BJ (cell line): ENCODE measurements around the gene SLIT3. TPM values are rescaled to one million over a fixed set of nuclear protein-coding genes. Genes with fewer than 3 reads are reported as not detected.

Experiments
- CTCF ChIA-PET: fragments of 350-600 bp; formaldehyde crosslinking; extraction: SDS; loops from one replicate; lab custom pipeline; 2021; ENCODE audit warnings: antibody characterized with exemption, inconsistent platforms; lab: Yijun Ruan, JAX
- POLR2A ChIA-PET: fragments of 300-600 bp; sonication (Branson Sonifier 250); formaldehyde crosslinking; extraction: SDS; loops from one replicate; lab custom pipeline; 2021; ENCODE audit warnings: antibody characterized with exemption; lab: Charles Lee
- DNase-seq: peaks from one replicate; pipeline ENCODE4 v3.0.0-alpha.2; 2011; ENCODE audit warnings: low read depth
- H3K27me3 ChIP-seq: 2 replicates; pipeline ENCODE4 v1.6.0; 2011; ENCODE audit warnings: low read length; ENCODE audit not compliant: control insufficient read depth, insufficient read depth
- H3K36me3 ChIP-seq: 2 replicates; pipeline ENCODE4 v1.5.1; 2011; ENCODE audit warnings: low read length; ENCODE audit not compliant: control insufficient read depth, insufficient read depth
- H3K4me3 ChIP-seq: 2 replicates; pipeline ENCODE4 v1.5.1; 2011; ENCODE audit warnings: low read depth, mild to moderate bottlenecking, control low read depth, low read length
- polyA plus RNA-seq: library from polyadenylated mRNA; depleted of rRNA; stranded (reverse); fragments of >200 nt; gene quantifications from 2 replicates; pipeline ENCODE4 v1.2.3, GENCODE V29; 2011
- TF ChIP-seq, protein P1 (sequence below): IDR thresholded peaks from 2 replicates; pipeline ENCODE4 v1.5.1; 2011; ENCODE audit warnings: low read depth, mild to moderate bottlenecking, control low read depth, inconsistent platforms, low read length, moderate library complexity; ENCODE audit not compliant: insufficient read depth

SLIT3 gene
- polyA plus RNA-seq, 1 experiment, result 26.8 TPM

DNA sequence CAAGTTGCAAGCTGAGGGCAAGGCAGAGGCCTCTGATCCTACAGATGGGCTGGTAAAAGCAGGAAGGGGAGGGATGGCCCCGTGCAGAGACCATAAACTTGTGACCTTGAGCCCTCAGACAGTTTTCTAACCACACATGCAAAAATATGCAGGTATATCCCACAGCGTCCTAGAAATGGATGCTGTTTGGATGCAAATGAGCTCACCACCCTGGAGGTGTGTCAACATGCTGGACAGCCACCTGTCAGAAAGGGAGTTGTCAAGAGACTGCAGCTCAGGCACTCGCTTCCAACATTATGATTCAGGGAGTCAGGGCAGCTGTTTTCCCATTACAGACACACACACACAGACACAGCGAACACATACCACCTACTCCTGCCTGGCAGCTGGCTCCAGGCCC, 624.4 kb downstream of the SLIT3 start:
- ChIA-PET CTCF (no interaction called here), POLR2A (no interaction called here)

DNA sequence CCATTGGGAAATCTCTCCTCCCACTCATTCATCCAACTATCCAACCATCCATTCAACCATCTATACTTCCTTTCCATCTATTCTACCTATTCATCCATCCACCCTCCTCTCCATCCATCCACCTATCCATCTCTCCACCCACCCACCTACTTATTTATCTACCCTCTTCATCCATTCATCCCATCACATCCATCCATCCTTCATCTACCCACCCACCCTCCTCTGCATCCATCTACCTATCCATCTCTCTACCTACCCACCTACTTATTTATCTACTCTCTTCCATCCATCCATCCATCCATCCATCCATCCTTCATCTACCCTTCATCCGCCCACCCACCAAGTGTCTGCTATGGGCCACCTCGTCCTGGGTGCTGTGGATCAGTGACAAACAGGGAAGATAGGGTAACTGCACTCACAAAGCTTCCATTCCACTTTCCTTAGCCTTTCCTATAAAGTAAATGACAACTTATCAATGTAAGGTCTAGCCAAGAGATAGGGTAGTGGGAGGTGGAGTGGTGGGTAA, 625.0 kb downstream of the SLIT3 start:
- CTCF ChIA-PET, result interaction anchor here (1.1 kb wide), 1 partner anchor 319 kb away, joined by 3 read pairs; no protein-coding TSS in a partner anchor
- peaks cover 2% of the 10 kb centered on the region; the same call in 1 of the 2 replicates for H3K36me3 ChIP-seq
- TF ChIP-seq, protein P1, sequence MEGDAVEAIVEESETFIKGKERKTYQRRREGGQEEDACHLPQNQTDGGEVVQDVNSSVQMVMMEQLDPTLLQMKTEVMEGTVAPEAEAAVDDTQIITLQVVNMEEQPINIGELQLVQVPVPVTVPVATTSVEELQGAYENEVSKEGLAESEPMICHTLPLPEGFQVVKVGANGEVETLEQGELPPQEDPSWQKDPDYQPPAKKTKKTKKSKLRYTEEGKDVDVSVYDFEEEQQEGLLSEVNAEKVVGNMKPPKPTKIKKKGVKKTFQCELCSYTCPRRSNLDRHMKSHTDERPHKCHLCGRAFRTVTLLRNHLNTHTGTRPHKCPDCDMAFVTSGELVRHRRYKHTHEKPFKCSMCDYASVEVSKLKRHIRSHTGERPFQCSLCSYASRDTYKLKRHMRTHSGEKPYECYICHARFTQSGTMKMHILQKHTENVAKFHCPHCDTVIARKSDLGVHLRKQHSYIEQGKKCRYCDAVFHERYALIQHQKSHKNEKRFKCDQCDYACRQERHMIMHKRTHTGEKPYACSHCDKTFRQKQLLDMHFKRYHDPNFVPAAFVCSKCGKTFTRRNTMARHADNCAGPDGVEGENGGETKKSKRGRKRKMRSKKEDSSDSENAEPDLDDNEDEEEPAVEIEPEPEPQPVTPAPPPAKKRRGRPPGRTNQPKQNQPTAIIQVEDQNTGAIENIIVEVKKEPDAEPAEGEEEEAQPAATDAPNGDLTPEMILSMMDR, result no peak
- H3K4me3 ChIP-seq, result no peak overlapping the region
- DNase-seq, result no peak
- POLR2A ChIA-PET, result no interaction called here
- H3K27me3 ChIP-seq, result no peaks in the 10 kb centered on the region

More for the DNA sequence above, 624.4 kb downstream of the SLIT3 start:
- TF ChIP-seq, protein P1, result no peak
- no peak for DNase-seq
- Histone ChIP-seq H3K27me3 (no peaks in the 10 kb centered on the region), H3K36me3 (peaks cover 2% of the 10 kb centered on the region; the same call in 1 of the 2 replicates), H3K4me3 (no peak overlapping the region)

DNA sequence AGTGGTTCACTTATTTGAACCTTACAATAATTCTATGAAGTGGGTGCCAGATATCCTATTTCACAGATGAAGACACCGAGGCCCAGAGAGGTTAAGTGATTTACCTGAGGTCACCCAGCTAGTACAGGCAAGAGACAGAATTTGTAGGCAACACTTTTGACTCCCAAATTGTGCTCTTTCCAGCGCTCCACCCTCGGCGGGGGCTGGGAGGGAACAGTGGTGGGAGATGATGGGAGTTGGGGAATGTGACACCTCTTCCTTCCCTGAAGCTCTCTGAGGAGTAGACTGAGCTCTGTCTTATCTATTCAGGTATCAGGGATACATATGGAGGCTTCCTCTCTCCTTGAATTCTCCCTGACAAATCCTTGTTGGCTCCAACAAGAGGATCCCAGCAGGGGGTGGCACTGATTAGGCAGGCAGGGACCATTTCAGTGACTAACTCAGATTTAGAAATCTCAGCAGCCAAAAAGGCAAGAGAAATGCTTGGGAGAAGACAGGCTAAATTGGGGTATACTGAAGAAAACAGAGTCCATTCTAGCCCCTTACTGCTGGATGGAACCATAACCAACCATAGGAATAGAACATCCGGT, 626.0 kb downstream of the SLIT3 start:
- TF ChIP-seq, protein P1, result no peak
- no peak for DNase-seq
- no peaks in the 10 kb centered on the region for H3K27me3 ChIP-seq
- CTCF ChIA-PET, result interaction anchor here (0.8 to 1.1 kb wide), 2 partner anchors 320 to 907 kb away, joined by 3 read pairs; no protein-coding TSS in a partner anchor
- POLR2A ChIA-PET, result no interaction called here
- H3K36me3 ChIP-seq, result peaks cover 2% of the 10 kb centered on the region; the same call in 1 of the 2 replicates
- no peak overlapping the region for H3K4me3 ChIP-seq

DNA sequence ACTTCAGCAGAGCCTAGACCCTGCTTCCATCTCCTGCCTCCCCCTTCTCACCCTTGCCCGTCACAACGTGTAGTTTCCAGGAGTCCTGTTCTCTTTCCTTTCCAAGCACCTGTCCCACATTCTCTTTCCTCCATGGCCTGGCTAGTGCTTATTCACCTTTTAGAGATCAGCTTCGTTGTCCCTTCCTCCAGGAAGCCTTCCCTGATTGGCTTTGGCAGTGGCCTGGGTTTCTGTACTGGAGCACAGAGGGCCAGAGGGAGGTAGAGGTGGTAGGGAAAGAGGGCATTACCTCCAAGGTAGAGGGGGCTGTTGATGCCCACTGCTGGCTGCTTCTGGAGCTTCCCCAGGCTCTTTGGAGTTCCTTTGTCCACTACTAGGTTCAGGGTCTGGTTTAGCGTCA, 628.1 kb downstream of the SLIT3 start:
- no peak for DNase-seq
- Histone ChIP-seq H3K4me3 (no peak overlapping the region), H3K36me3 (peaks cover 2% of the 10 kb centered on the region; the same call in 1 of the 2 replicates), H3K27me3 (no peaks in the 10 kb centered on the region)
- TF ChIP-seq, protein P1, result no peak
- ChIA-PET POLR2A (no interaction called here), CTCF (no interaction called here)

DNA sequence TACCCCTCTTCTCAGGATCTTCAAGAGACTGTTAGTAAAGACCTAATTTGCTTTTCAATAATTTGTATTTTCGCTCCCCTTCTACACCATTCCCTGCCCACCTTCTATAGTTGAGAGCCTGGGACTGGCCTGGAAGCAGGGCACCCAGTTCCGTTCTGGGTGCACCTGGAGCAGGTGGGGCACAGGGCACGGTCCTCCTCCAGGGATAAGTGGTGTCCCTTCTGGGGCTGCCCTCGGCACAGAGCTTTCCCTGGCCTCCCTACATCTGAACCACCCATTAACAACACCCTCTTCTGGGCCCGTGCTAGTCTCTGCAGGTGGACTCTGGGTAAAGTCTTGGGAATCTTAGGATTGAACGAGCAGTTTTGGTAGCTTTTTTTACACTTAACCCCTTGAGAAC, 628.9 kb downstream of the SLIT3 start:
- TF ChIP-seq, protein P1, result no peak
- peaks cover 2% of the 10 kb centered on the region; the same call in 1 of the 2 replicates for H3K36me3 ChIP-seq
- no peak for DNase-seq
- no peaks in the 10 kb centered on the region for H3K27me3 ChIP-seq
- H3K4me3 ChIP-seq, result no peak overlapping the region
- ChIA-PET CTCF (interaction anchor here (1.0 kb wide), 1 partner anchor 10 kb away, joined by 3 read pairs; no protein-coding TSS in a partner anchor), POLR2A (no interaction called here)
